GM19023 (cell line): ENCODE measurements around the gene VWA8.
"Not testable (repeated sequence)": the region's sequence is repeated elsewhere in the genome, so short reads cannot be mapped to it uniquely, and the experiment has no call there.

ENCODE experiments used
- ATAC-seq: cut with Tn5 transposase; IDR thresholded peaks from one replicate; pipeline ENCODE4 v1.9.1; 2021; ENCODE audit warnings: mild to moderate bottlenecking, moderate library complexity; ENCODE audit not compliant: unreplicated experiment

The VWA8 gene

GRCh38 chr13:41597348-41598041 lies 363.4 kb downstream of the VWA8 start:
- ATAC-seq, result no peak

GRCh38 chr13:41596190-41596589 lies 364.7 kb downstream of the VWA8 start:
- ATAC-seq, result no peak

- no peak for ATAC-seq
These were observed 365.6 kb downstream of the VWA8 start for GRCh38 chr13:41595298-41595697.

- ATAC-seq, result no peak
These were observed 370.3 kb downstream of the VWA8 start for GRCh38 chr13:41590643-41591042.

GRCh38 chr13:41590122-41590521 lies 370.8 kb downstream of the VWA8 start:
- no peak for ATAC-seq

- ATAC-seq, result no peak
These were observed 371.5 kb downstream of the VWA8 start for GRCh38 chr13:41589434-41589833.

- no peak for ATAC-seq
These were observed 372.0 kb downstream of the VWA8 start for GRCh38 chr13:41588899-41589298.

- no peak for ATAC-seq
These were observed 372.5 kb downstream of the VWA8 start for GRCh38 chr13:41588448-41588847.

GRCh38 chr13:41587490-41587889 lies 373.4 kb downstream of the VWA8 start:
- ATAC-seq, result no peak

GRCh38 chr13:41586216-41586615 lies 374.7 kb downstream of the VWA8 start:
- ATAC-seq, result no peak

GRCh38 chr13:41582027-41582463 lies 378.9 kb downstream of the VWA8 start:
- no peak for ATAC-seq

GRCh38 chr13:41580345-41580744 lies 380.6 kb downstream of the VWA8 start:
- ATAC-seq, result no peak

GRCh38 chr13:41579881-41580280 lies 381.0 kb downstream of the VWA8 start:
- no peak for ATAC-seq

GRCh38 chr13:41579168-41579567 lies 381.7 kb downstream of the VWA8 start:
- no peak for ATAC-seq

- no peak for ATAC-seq
These were observed 382.5 kb downstream of the VWA8 start for GRCh38 chr13:41578371-41578770.

- no peak for ATAC-seq
These were observed 383.5 kb downstream of the VWA8 start for GRCh38 chr13:41577436-41577835.

- not testable (repeated sequence) for ATAC-seq
These were observed 387.3 kb downstream of the VWA8 start for GRCh38 chr13:41573640-41574039.

- not testable (repeated sequence) for ATAC-seq
These were observed 389.0 kb downstream of the VWA8 start for GRCh38 chr13:41571817-41572340.

GRCh38 chr13:41568972-41569351 lies 391.9 kb downstream of the VWA8 start:
- ATAC-seq, result no peak

- no peak for ATAC-seq
These were observed 392.6 kb downstream of the VWA8 start for GRCh38 chr13:41568143-41568971.

GRCh38 chr13:41567363-41567762 lies 393.5 kb downstream of the VWA8 start:
- no peak for ATAC-seq

- ATAC-seq, result no peak
These were observed 395.1 kb downstream of the VWA8 start for GRCh38 chr13:41565846-41566245.
